HFF-Myc (cell line): ENCODE data around the gene VN1R4.
"Not testable (repeated sequence)": the region's sequence is repeated elsewhere in the genome, so short reads cannot be mapped to it uniquely, and the experiment has no call there.

Experiments used
- DNase-seq: peaks from one replicate; pipeline ENCODE4 v3.0.0-alpha.2; 2011; ENCODE audit warnings: low read depth; ENCODE audit errors: extremely low read depth
- H3K4me3 ChIP-seq: replicated peaks from 2 replicates; pipeline ENCODE4 v1.5.1; 2011; ENCODE audit warnings: low read depth, mild to moderate bottlenecking, control low read depth, low read length
- TF ChIP-seq, protein P1 (sequence below): IDR thresholded peaks from 2 replicates; pipeline ENCODE4 v1.5.1; 2012; ENCODE audit warnings: mild to moderate bottlenecking, low read depth, low read length, control low read depth; ENCODE audit errors: missing control alignments

VN1R4 gene, protein sequence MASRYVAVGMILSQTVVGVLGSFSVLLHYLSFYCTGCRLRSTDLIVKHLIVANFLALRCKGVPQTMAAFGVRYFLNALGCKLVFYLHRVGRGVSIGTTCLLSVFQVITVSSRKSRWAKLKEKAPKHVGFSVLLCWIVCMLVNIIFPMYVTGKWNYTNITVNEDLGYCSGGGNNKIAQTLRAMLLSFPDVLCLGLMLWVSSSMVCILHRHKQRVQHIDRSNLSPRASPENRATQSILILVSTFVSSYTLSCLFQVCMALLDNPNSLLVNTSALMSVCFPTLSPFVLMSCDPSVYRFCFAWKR

DNA sequence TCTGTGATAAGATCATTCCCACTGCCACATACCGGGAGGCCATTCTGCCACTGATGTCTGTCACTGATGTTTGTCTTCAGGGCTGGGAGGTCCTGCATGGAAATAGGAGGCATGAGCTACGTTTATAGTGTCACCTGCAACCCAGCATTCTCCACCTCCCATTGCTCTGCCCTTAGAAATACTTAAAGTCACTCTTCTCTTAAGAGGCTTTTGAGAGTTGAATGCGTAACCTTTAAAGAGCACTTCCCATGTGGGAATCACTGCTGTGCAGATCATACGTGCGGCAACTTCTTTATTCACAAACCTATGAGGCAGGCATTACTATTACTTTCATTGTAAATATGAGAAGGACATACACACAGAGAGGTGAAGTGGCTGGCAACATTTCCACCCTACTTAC lies at the start of gene VN1R4:
TSS of gene VN1R4 (minus strand) at position 101 of the 400 bp plus-strand sequence. CDS start at position 43, 58 bp downstream.
- DNase-seq, H3K4me3 ChIP-seq: not testable (repeated sequence)

DNA sequence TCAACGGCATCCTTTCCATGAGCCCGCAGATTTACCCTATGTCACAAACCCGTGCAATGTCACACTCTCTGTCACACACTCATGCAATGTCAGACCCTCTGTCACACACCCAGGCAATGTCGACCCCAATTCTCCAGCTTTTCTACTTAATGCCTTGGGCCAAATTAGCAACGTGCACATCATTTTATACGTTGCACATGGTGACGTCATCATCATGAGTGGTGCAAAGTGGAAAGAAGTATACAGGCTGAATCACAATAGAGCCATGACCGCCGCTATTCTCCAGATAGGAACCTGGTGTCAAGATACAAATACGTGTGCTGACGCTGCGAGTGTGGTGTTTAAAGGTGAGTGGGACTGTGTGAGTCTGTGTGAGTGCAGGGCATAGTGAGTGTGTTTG lies 44.4 kb upstream of the VN1R4 start:
- TF ChIP-seq, protein P1, sequence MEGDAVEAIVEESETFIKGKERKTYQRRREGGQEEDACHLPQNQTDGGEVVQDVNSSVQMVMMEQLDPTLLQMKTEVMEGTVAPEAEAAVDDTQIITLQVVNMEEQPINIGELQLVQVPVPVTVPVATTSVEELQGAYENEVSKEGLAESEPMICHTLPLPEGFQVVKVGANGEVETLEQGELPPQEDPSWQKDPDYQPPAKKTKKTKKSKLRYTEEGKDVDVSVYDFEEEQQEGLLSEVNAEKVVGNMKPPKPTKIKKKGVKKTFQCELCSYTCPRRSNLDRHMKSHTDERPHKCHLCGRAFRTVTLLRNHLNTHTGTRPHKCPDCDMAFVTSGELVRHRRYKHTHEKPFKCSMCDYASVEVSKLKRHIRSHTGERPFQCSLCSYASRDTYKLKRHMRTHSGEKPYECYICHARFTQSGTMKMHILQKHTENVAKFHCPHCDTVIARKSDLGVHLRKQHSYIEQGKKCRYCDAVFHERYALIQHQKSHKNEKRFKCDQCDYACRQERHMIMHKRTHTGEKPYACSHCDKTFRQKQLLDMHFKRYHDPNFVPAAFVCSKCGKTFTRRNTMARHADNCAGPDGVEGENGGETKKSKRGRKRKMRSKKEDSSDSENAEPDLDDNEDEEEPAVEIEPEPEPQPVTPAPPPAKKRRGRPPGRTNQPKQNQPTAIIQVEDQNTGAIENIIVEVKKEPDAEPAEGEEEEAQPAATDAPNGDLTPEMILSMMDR, result no peak
- no peak overlapping the region for H3K4me3 ChIP-seq
- no peak for DNase-seq

DNA sequence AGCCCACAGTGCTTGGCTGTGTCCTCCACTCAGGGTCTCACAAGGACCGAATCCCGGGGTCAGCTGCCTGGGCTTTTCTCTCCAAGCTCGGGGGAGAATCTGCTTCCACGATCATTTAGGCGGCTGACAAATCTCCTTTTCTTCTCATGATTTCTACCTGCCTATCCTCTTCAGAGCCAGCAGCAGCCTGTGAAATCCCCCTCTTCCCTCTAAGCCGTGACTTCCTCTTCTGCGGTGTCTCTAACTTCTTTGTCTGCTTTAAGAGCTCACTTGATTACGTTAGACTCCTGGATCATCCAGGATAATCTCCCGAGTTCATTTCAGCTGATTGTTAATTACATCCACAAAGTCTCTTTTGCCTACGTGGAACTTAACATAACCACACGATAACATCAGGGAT lies 43.5 kb upstream of the VN1R4 start:
- H3K4me3 ChIP-seq, result no peak overlapping the region
- TF ChIP-seq, protein P1, result no peak
- DNase-seq, result no peak

DNA sequence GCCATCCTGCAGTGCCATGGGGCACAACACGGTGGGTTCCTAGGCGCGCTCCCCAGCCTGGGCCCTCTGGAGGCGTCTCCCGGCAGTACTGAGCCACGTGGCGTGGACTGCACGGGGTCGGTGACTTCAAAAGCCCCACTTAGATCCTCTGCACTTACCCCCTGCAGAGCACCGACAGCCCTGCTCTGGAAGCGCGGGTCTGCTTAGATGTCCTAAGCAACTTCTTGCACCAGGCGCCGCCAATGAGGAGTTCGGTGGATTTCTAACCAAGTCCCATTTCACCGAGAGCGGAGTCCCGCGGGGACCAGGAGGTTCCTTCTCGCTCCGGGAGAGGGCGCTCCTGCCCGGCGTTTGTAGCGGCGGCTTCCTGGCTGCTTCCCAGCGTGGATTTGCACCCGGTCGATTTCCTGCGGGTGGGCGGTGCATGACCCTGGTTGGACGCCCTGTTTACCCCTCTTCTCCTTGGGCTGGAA lies 40.9 kb upstream of the VN1R4 start:
- TF ChIP-seq, protein P1, result peak; percentile 28
- H3K4me3 ChIP-seq, result no peak overlapping the region
- no peak for DNase-seq

DNA sequence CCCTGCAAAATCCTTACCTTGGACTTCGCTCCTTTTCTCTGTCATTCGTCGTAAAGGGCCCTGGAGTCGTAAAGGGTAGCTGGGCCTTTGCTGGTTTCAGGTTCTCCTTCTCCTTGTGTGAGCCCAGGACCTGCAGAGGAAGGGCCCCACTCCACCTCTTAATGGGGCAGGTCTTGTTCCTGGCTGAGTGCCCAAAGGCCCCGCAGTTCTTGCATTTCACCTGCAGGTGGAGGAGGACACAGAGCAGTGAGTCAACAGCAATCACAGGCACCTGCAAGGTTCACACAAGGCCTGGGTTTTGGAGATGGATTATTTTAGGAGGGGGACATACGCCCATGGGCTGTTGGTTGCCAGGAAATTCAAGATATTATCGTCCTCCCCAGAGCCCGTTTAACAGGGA lies 33.8 kb upstream of the VN1R4 start:
- H3K4me3 ChIP-seq, DNase-seq: not testable (repeated sequence)

DNA sequence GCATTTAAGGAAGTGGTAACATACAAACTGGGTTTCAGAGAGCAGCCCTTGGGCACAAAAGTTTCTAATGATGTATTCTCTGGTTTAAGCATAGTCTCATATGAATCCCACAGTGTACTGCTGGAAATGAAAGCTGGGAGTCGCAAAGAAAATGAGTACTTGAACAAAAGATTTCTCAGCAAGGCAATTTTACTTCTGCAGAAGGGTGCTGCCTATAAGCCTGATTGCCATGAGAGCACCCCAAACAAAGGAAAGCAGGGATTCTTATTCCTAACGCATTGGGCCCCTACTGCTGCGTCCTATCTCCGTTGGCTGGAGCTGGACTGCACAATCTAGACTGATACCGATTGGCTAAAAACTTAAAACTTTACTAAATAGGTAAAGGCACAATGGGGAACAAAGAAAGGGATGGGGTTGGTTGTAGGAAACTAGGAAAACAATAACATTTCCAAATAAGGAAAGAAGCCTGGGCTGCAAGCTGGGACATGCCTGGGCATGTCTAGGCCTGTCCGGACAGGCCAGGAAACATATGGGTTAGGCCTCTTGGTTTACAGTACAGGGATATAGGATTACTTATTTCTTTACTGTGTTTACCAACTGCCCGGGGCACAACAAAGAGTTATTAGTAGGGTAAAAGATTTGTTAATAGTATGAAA lies 27.4 kb upstream of the VN1R4 start:
- TF ChIP-seq, protein P1, result no peak
- DNase-seq, result peak; percentile 4
- no peak overlapping the region for H3K4me3 ChIP-seq

DNA sequence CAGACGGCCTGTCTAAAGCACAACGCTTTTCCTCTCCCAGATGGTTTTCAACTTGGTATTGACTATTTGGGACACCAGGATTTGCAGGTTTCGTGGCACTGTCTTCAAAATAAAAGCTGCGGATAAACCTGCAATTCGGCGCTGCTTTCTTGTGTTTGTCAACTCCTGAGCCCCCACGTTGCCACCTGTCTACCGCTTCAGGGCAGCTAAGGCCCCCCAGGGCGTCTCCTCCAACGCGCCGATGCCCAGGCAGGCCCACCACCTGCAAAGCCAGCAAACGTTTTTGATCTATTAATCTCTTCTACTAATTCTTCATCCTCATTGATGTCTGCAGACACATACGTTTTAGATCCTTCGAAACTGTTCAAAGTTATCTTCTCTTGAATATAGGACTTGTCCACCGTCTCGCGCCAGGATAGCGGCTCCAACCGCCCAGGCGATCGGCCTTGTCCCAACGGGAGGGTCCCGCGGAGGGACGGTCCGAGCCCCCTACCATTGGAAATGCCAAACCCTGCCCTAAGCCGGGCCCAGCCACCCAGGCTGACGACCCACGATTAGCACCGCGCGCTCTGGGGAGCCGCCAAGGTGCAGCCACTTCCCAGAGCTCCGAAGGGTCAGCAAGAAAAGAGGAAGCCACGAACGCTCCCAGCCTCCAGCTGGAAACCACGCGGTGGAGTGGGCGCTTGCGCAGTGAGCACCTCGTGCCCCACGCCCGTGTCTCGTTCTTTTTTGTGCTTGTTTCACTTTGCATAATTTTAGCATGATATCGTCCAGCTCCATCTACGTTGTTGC lies 23.4 kb upstream of the VN1R4 start:
- DNase-seq, result no peak
- TF ChIP-seq, protein P1, result no peak
- no peak overlapping the region for H3K4me3 ChIP-seq
